ENCODE measurements around the gene CD79B. TPM values are rescaled to one million over a fixed set of nuclear protein-coding genes. Genes with fewer than 3 reads are reported as not detected.

Gene CD79B
- 1.2 TPM for polyA plus RNA-seq
- long read RNA-seq, donor 1 = 0 reads
- long read RNA-seq, donor 2, partial matches to known transcripts = 0 of 1 reads
- long read RNA-seq, donor 2, other reads (novel, unspliced or antisense) = 0 of 1 reads
- long read RNA-seq, donor 3 = 0 reads
- long read RNA-seq, donor 4 = 0 reads
- long read RNA-seq, donor 5 = 0 reads
- long read RNA-seq, donor 6, partial matches to known transcripts = 0 of 2 reads
- long read RNA-seq, donor 6, other reads (novel, unspliced or antisense) = 0 of 2 reads
- long read RNA-seq, donor 7, partial matches to known transcripts = 0 of 1 reads
- long read RNA-seq, donor 7, other reads (novel, unspliced or antisense) = 0 of 1 reads
- long read RNA-seq, donor 8, partial matches to known transcripts = 0 of 1 reads
- long read RNA-seq, donor 8, other reads (novel, unspliced or antisense) = 0 of 1 reads
- long read RNA-seq, donor 9, partial matches to known transcripts = 0 of 2 reads
- long read RNA-seq, donor 9, other reads (novel, unspliced or antisense) = 0 of 2 reads
- long read RNA-seq, donor 10 = 0 reads
- long read RNA-seq, donor 11, partial matches to known transcripts = 0 of 2 reads
- long read RNA-seq, donor 11, other reads (novel, unspliced or antisense) = 0 of 2 reads

DNA sequence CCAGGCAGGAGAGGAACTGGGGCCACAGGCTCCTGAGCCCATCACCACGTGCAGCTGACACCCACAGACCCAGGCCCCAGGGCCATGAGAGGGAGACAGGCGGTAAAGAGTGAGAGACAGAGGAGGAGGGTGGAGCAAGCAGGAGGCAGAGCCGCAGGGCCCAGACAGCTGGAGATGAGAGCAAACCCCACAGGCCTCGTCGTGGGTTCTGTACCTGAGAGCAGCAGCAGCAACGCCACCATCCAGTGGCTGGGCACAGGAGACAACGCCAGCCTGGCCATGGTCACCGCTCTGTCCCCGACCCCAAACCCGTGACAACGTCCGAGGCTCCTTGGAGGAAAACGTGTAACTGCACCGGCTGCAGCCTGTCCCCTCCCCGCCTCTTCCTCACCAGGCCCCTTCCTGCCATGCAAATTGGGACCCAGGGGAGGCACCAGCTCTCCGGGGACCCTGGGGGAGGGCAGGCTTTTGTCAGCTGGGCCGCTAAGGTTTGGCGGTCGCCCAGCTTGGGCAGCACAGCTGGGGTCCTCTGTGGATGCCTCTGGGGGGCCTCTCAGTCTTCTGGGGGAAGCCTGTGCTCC is at the start of gene CD79B:
Gene CD79B, minus strand, starts transcription at position 351 of the 581 bp plus-strand sequence. Its CDS starts 70 bp downstream, at position 281.
- no CpG with 5 or more reads among the region's 19 CpGs for WGBS (ENCODE audit: insufficient coverage, low lambda C conversion rate)

GRCh38 chr17:63978272-63979200 is 46.4 kb upstream of the CD79B start:
- no peak for DNase-seq
- Histone ChIP-seq H3K27ac (ENCODE audit: low read length) (no peak overlapping the region), H3K4me3 (ENCODE audit: low read length) (no peak overlapping the region), H3K4me1 (ENCODE audit: control insufficient read depth, insufficient read depth, low read length) (no peaks in the 10 kb centered on the region), H3K27me3 (ENCODE audit: control insufficient read depth, insufficient read depth, low read length) (no peaks in the 10 kb centered on the region), H3K36me3 (ENCODE audit: control insufficient read depth, insufficient read depth, low read length) (no peaks in the 10 kb centered on the region), H3K9me3 (ENCODE audit: control insufficient read depth, low read depth, low read length) (no peaks in the 10 kb centered on the region)
- WGBS (ENCODE audit: insufficient coverage, low lambda C conversion rate) = 75% methylated on average over 6 of the region's 13 CpGs

More for the DNA sequence above, at the start of gene CD79B:
- DNase-seq = no peak
- H3K9me3 ChIP-seq (ENCODE audit: control insufficient read depth, low read depth, low read length) = no peaks in the 10 kb centered on the region
- no peak within 1 kb of the TSS for H3K27ac ChIP-seq (ENCODE audit: low read length)
- no peaks in the 10 kb centered on the region for H3K4me1 ChIP-seq (ENCODE audit: control insufficient read depth, insufficient read depth, low read length)
- H3K4me3 ChIP-seq (ENCODE audit: low read length) = no peak within 1 kb of the TSS
- no peaks in the 10 kb centered on the region for H3K27me3 ChIP-seq (ENCODE audit: control insufficient read depth, insufficient read depth, low read length)
- H3K36me3 ChIP-seq (ENCODE audit: control insufficient read depth, insufficient read depth, low read length) = no peaks in the 10 kb centered on the region

- Histone ChIP-seq H3K36me3 (ENCODE audit: control insufficient read depth, insufficient read depth, low read length) (no peaks in the 10 kb centered on the region), H3K4me3 (ENCODE audit: low read length) (no peak overlapping the region), H3K4me1 (ENCODE audit: control insufficient read depth, insufficient read depth, low read length) (no peaks in the 10 kb centered on the region), H3K9me3 (ENCODE audit: control insufficient read depth, low read depth, low read length) (no peaks in the 10 kb centered on the region), H3K27me3 (ENCODE audit: control insufficient read depth, insufficient read depth, low read length) (no peaks in the 10 kb centered on the region), H3K27ac (ENCODE audit: low read length) (no peak overlapping the region)
- WGBS (ENCODE audit: insufficient coverage, low lambda C conversion rate) = 100% methylated on average over 1 of the region's 3 CpGs
- DNase-seq = no peak
These were observed 44.6 kb upstream of the CD79B start for GRCh38 chr17:63976702-63977101.

DNA sequence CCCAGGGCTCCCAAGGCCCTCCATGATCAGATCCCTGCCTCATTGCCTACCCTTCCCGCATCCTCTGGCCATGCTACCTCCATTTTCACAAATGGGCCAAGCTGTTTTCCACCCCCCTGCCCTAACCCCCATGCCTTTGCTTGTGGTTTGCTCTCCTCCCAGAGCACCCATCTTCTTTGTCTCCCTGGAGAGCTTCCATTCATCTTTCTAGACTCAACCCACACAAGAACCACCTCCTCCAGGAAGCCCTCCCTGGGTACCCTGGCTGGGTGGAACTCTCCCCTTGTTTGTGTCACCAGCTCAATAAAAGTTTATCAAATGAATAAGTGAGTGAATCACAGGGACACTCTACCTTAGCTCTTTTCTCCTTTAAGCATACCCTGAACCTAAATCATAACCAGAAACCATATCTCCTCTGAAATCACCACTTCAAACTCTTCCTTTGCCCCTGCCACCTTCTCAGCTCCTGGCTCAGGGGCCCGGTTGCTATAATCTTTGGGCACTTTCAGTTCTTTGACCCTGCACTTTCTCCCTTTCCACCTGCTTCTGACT is 43.5 kb upstream of the CD79B start:
- no peaks in the 10 kb centered on the region for H3K27me3 ChIP-seq (ENCODE audit: control insufficient read depth, insufficient read depth, low read length)
- no peaks in the 10 kb centered on the region for H3K4me1 ChIP-seq (ENCODE audit: control insufficient read depth, insufficient read depth, low read length)
- H3K27ac ChIP-seq (ENCODE audit: low read length) = no peak overlapping the region
- H3K9me3 ChIP-seq (ENCODE audit: control insufficient read depth, low read depth, low read length) = no peaks in the 10 kb centered on the region
- WGBS (ENCODE audit: insufficient coverage, low lambda C conversion rate) = 60% methylated on average over 1 of the region's 2 CpGs
- H3K4me3 ChIP-seq (ENCODE audit: low read length) = no peak overlapping the region
- no peaks in the 10 kb centered on the region for H3K36me3 ChIP-seq (ENCODE audit: control insufficient read depth, insufficient read depth, low read length)
- no peak for DNase-seq

- H3K27me3 ChIP-seq (ENCODE audit: control insufficient read depth, insufficient read depth, low read length) = no peaks in the 10 kb centered on the region
- no peak overlapping the region for H3K4me3 ChIP-seq (ENCODE audit: low read length)
- WGBS (ENCODE audit: insufficient coverage, low lambda C conversion rate) = 60% methylated on average over 2 of the region's 10 CpGs
- no peaks in the 10 kb centered on the region for H3K36me3 ChIP-seq (ENCODE audit: control insufficient read depth, insufficient read depth, low read length)
- no peaks in the 10 kb centered on the region for H3K4me1 ChIP-seq (ENCODE audit: control insufficient read depth, insufficient read depth, low read length)
- H3K27ac ChIP-seq (ENCODE audit: low read length) = no peak overlapping the region
- no peaks in the 10 kb centered on the region for H3K9me3 ChIP-seq (ENCODE audit: control insufficient read depth, low read depth, low read length)
- no peak for DNase-seq
These were observed 42.6 kb upstream of the CD79B start for GRCh38 chr17:63974594-63975192.

DNA sequence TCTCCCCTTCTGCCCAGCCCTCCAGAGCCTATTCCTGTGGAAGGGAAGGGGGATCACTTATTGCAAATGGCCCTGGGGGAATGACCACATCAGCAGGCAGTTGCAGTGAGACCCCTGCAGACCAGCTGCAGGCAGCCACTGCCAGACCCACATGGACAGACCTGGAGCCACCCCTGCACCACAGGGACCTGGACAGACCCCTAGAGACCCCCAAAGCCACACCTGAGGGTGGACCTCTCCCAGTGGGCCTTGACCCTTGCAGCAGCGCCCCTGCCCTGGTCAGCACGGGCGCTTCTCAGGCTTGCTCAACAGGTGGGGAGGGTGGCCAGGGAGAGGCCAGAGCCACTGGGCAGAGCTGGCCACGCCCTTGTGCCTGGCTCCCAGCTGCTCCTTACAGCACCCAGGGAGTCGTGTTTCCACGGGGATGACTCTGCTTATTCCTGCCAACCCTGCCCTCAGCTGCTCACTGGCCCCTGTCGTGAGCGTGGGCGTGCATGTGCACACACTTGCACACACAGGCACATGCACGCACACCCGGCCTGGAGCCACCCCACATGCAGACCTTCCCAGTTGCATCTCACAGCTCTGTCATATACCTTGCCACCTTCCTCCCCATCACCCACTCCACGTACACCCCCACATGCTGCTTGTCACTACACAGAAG is 41.9 kb upstream of the CD79B start:
- H3K4me3 ChIP-seq (ENCODE audit: low read length) = no peak overlapping the region
- H3K9me3 ChIP-seq (ENCODE audit: control insufficient read depth, low read depth, low read length) = no peaks in the 10 kb centered on the region
- no peaks in the 10 kb centered on the region for H3K4me1 ChIP-seq (ENCODE audit: control insufficient read depth, insufficient read depth, low read length)
- WGBS (ENCODE audit: insufficient coverage, low lambda C conversion rate) = no CpG with 5 or more reads among the region's 12 CpGs
- H3K27ac ChIP-seq (ENCODE audit: low read length) = no peak overlapping the region
- DNase-seq = no peak
- no peaks in the 10 kb centered on the region for H3K27me3 ChIP-seq (ENCODE audit: control insufficient read depth, insufficient read depth, low read length)
- H3K36me3 ChIP-seq (ENCODE audit: control insufficient read depth, insufficient read depth, low read length) = no peaks in the 10 kb centered on the region

- Histone ChIP-seq H3K27me3 (ENCODE audit: control insufficient read depth, insufficient read depth, low read length) (no peaks in the 10 kb centered on the region), H3K9me3 (ENCODE audit: control insufficient read depth, low read depth, low read length) (no peaks in the 10 kb centered on the region), H3K36me3 (ENCODE audit: control insufficient read depth, insufficient read depth, low read length) (no peaks in the 10 kb centered on the region), H3K4me3 (ENCODE audit: low read length) (no peak overlapping the region), H3K27ac (ENCODE audit: low read length) (no peak overlapping the region), H3K4me1 (ENCODE audit: control insufficient read depth, insufficient read depth, low read length) (no peaks in the 10 kb centered on the region)
- DNase-seq = no peak
- WGBS (ENCODE audit: insufficient coverage, low lambda C conversion rate) = no CpG with 5 or more reads among the region's 6 CpGs
These were observed 41.1 kb upstream of the CD79B start for GRCh38 chr17:63973247-63973646.

GRCh38 chr17:63972796-63973195 is 40.7 kb upstream of the CD79B start, which contains the start of gene SCN4A:
TSS of gene SCN4A (minus strand) at chr17:63972918. CDS start at chr17:63972841, 77 bp downstream.
- DNase-seq = no peak
- H3K4me3 ChIP-seq (ENCODE audit: low read length) = no peak within 1 kb of the TSS
- no peaks in the 10 kb centered on the region for H3K9me3 ChIP-seq (ENCODE audit: control insufficient read depth, low read depth, low read length)
- H3K4me1 ChIP-seq (ENCODE audit: control insufficient read depth, insufficient read depth, low read length) = no peaks in the 10 kb centered on the region
- no peak within 1 kb of the TSS for H3K27ac ChIP-seq (ENCODE audit: low read length)
- H3K36me3 ChIP-seq (ENCODE audit: control insufficient read depth, insufficient read depth, low read length) = no peaks in the 10 kb centered on the region
- WGBS (ENCODE audit: insufficient coverage, low lambda C conversion rate) = no CpG with 5 or more reads among the region's 14 CpGs
- no peaks in the 10 kb centered on the region for H3K27me3 ChIP-seq (ENCODE audit: control insufficient read depth, insufficient read depth, low read length)

GRCh38 chr17:63969278-63969677 is 37.1 kb upstream of the CD79B start:
- WGBS (ENCODE audit: insufficient coverage, low lambda C conversion rate) = 100% methylated on average over 1 of the region's 10 CpGs
- H3K27ac ChIP-seq (ENCODE audit: low read length) = no peak overlapping the region
- no peaks in the 10 kb centered on the region for H3K9me3 ChIP-seq (ENCODE audit: control insufficient read depth, low read depth, low read length)
- H3K36me3 ChIP-seq (ENCODE audit: control insufficient read depth, insufficient read depth, low read length) = no peaks in the 10 kb centered on the region
- H3K4me1 ChIP-seq (ENCODE audit: control insufficient read depth, insufficient read depth, low read length) = no peaks in the 10 kb centered on the region
- no peak for DNase-seq
- H3K4me3 ChIP-seq (ENCODE audit: low read length) = no peak overlapping the region
- H3K27me3 ChIP-seq (ENCODE audit: control insufficient read depth, insufficient read depth, low read length) = no peaks in the 10 kb centered on the region
